ENCODE measurements around the gene ADRA2B.
"Not testable (repeated sequence)": the region's sequence is repeated elsewhere in the genome, so short reads cannot be mapped to it uniquely, and the experiment has no call there.

The ADRA2B gene

DNA sequence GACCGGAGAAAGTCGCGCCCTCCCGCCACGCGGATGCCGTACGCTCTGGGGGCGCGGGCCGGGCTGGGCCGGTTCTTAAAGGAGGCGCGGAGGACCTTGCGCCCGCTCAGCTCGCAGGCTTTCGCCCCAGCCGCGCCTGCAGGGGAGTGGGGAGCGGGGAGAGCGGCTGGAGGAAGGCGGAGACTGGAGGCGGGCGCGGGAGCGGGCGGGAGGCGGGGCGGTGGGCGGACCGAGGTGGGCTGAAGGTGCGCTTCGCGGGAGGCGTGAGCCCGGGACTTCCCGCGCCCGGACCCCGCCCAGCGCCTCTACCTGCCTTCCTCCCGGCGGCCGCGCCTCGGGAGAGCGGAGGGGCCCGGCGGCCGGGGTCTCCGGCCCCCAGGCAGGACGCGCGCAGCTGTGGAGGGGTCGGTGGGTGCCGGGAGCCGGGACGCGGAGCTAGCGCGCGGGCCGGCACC, at the start of gene ADRA2B:
Gene ADRA2B (minus strand): TSS at position 148 of the 455 bp plus-strand sequence. CDS start 422 bp downstream, outside the sequence.
- H3K36me3 ChIP-seq (ENCODE audit: insufficient read depth, low read length) = no peaks in the 10 kb centered on the region
- H2AFZ ChIP-seq (ENCODE audit: low read length, unreplicated experiment) = peak within 1 kb of the TSS; percentile 29
- H3K79me2 ChIP-seq (ENCODE audit: control insufficient read depth, insufficient read depth, low read length, unreplicated experiment) = no peaks in the 10 kb centered on the region
- H3K4me3 ChIP-seq (ENCODE audit: low read depth, low read length) = peak within 1 kb of the TSS; percentile 70
- peaks cover 58% of the 10 kb centered on the region for H3K27me3 ChIP-seq (ENCODE audit: insufficient read depth, low read length)
- H3K27ac ChIP-seq (ENCODE audit: low read depth, low read length) = no peak within 1 kb of the TSS
- H3K4me1 ChIP-seq (ENCODE audit: control insufficient read depth, insufficient read depth, low read length, unreplicated experiment) = no peaks in the 10 kb centered on the region

DNA sequence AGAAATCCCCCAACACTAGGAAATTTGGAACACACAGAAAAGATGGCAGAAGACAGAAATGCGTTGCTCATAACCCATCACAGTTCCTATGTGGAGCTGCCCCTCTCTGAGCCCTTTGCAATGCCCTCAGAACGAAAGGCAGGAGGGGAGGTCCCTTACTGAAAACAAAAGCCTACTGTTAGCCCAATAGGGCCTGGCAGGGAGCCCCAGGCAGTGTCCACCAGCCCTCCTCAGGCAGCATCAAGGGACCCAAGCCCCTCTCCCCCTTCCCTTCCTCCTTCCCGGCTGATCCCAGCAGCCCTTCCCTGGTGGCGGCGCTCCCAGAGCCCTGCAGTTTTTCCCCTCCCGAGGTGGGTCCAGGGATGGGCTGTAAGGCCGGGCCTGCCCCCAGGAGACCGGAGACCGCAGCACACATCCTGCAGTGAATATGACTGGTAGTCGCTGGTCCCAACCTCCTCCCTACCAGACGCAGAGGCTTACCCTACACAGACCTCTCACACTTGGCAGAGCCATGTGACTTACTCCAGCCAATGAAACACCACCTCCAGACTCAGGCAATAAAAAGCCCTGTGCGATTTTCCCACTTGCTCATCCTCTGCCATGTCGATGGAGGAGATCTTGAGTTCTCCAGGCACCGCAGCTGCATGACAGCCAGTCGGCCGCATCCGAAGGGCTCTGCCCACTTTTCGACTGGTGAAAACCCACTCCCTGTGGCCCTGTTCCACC, 48.3 kb upstream of the ADRA2B start:
- Histone ChIP-seq H3K4me1 (ENCODE audit: control insufficient read depth, insufficient read depth, low read length, unreplicated experiment) (no peaks in the 10 kb centered on the region), H3K27me3 (ENCODE audit: insufficient read depth, low read length) (no peaks in the 10 kb centered on the region), H3K36me3 (ENCODE audit: insufficient read depth, low read length) (no peaks in the 10 kb centered on the region), H3K27ac (ENCODE audit: low read depth, low read length) (no peak overlapping the region), H3K79me2 (ENCODE audit: control insufficient read depth, insufficient read depth, low read length, unreplicated experiment) (no peaks in the 10 kb centered on the region), H2AFZ (ENCODE audit: low read length, unreplicated experiment) (no peak overlapping the region), H3K4me3 (ENCODE audit: low read depth, low read length) (no peak overlapping the region)

DNA sequence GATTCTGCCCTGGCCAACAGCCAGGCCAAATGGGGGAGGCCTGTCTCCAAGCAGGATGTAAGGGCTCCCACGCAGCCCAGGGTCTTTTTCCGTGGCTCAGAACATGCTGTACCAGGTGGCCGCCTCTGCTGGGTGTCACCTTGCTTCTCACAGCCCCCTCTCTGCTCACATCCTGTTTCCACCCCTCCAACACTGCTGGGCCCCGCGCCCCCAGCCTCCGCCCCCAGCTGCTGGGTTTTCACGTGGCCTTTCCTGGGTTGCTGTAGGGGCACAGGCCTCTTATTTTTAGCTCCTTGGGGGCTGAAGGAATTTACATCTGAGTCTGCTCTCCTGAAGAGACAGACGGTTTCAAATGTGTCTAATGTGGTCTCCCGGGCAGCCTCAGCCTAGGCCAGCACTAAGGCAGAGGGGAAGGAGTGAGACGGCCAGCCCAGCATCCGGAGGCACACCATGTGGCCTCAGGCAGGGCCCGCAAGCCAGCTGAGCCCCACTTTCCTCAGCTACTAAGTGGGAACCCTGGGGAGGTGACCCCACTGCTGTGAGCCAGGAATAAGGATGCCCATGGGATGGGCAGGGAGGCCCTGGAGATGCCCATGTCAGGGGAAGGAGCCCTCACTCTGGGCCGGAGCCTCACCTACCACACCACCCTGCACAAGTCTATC, 47.5 kb upstream of the ADRA2B start:
- Histone ChIP-seq H3K79me2 (ENCODE audit: control insufficient read depth, insufficient read depth, low read length, unreplicated experiment) (no peaks in the 10 kb centered on the region), H3K4me3 (ENCODE audit: low read depth, low read length) (no peak overlapping the region), H3K27me3 (ENCODE audit: insufficient read depth, low read length) (no peaks in the 10 kb centered on the region), H3K4me1 (ENCODE audit: control insufficient read depth, insufficient read depth, low read length, unreplicated experiment) (no peaks in the 10 kb centered on the region), H3K27ac (ENCODE audit: low read depth, low read length) (no peak overlapping the region), H2AFZ (ENCODE audit: low read length, unreplicated experiment) (no peak overlapping the region), H3K36me3 (ENCODE audit: insufficient read depth, low read length) (no peaks in the 10 kb centered on the region)

DNA sequence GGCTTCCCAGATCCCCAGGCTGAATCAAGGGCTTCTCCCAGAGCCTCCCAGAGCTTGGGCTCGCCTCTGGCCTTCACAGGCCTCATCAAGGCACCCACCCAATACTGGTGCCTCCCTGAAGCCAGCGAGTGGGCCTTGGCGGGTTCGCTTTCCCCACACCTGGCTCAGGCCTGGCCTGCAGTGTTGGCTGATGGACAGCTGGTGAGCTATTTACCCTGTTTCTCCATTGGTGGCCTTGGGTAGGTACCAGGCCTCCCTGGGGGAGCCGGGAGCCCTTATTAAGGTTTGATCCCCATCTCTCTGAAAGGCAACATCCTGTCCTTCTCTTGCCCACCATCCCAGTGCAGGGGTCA, 47.0 kb upstream of the ADRA2B start:
- Histone ChIP-seq H3K27ac (ENCODE audit: low read depth, low read length) (no peak overlapping the region), H3K27me3 (ENCODE audit: insufficient read depth, low read length) (peaks cover 3% of the 10 kb centered on the region; the same call in 1 of the 2 replicates), H3K36me3 (ENCODE audit: insufficient read depth, low read length) (no peaks in the 10 kb centered on the region), H3K4me1 (ENCODE audit: control insufficient read depth, insufficient read depth, low read length, unreplicated experiment) (no peaks in the 10 kb centered on the region), H2AFZ (ENCODE audit: low read length, unreplicated experiment) (no peak overlapping the region), H3K79me2 (ENCODE audit: control insufficient read depth, insufficient read depth, low read length, unreplicated experiment) (no peaks in the 10 kb centered on the region), H3K4me3 (ENCODE audit: low read depth, low read length) (no peak overlapping the region)

DNA sequence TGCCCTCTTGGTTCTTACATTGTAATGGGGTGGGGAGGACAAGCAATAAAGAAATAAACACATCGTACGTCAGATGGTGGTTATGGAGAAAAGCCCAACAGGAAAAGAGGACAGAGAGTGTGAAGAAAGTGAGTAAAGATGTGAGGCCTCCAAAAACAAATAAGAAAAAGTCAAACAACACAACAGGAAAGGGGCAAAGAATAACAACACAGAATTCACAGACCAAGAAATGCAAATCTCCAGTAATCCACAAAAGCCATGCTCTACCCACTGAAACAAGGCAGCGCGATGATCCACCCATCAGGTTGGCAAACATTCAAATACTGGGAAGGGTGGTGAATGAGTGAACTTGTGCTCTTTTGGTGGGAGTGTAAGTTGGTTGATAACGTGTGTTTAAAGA, 45.5 kb upstream of the ADRA2B start:
- Histone ChIP-seq H3K27ac (ENCODE audit: low read depth, low read length) (no peak overlapping the region), H3K36me3 (ENCODE audit: insufficient read depth, low read length) (no peaks in the 10 kb centered on the region), H2AFZ (ENCODE audit: low read length, unreplicated experiment) (no peak overlapping the region), H3K79me2 (ENCODE audit: control insufficient read depth, insufficient read depth, low read length, unreplicated experiment) (no peaks in the 10 kb centered on the region), H3K4me1 (ENCODE audit: control insufficient read depth, insufficient read depth, low read length, unreplicated experiment) (no peaks in the 10 kb centered on the region), H3K27me3 (ENCODE audit: insufficient read depth, low read length) (peaks cover 3% of the 10 kb centered on the region; the same call in 1 of the 2 replicates), H3K4me3 (ENCODE audit: low read depth, low read length) (no peak overlapping the region)

DNA sequence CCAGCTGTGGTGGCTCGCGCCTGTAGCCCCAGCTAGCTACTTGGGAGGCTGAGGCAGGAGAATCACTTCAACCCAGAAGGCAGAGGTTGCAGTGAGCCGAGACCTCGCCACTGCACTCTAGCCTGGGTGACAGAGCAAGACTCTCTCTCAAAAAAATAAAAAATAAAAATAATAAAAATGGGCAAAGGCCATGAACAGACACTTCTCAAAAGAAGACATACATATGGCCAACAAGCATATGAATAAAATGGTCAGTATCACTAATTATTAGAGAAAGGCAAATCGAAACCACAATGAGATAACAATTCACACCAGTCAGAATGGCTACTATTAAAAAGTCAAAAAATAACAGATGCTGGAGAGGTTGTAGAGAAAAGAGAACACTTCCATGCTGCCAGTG, 44.0 kb upstream of the ADRA2B start:
- not testable (repeated sequence) for H3K36me3 ChIP-seq (ENCODE audit: insufficient read depth, low read length); H3K4me1 ChIP-seq (ENCODE audit: control insufficient read depth, insufficient read depth, low read length, unreplicated experiment); H3K79me2 ChIP-seq (ENCODE audit: control insufficient read depth, insufficient read depth, low read length, unreplicated experiment); H2AFZ ChIP-seq (ENCODE audit: low read length, unreplicated experiment); H3K27me3 ChIP-seq (ENCODE audit: insufficient read depth, low read length); H3K4me3 ChIP-seq (ENCODE audit: low read depth, low read length); H3K27ac ChIP-seq (ENCODE audit: low read depth, low read length)

DNA sequence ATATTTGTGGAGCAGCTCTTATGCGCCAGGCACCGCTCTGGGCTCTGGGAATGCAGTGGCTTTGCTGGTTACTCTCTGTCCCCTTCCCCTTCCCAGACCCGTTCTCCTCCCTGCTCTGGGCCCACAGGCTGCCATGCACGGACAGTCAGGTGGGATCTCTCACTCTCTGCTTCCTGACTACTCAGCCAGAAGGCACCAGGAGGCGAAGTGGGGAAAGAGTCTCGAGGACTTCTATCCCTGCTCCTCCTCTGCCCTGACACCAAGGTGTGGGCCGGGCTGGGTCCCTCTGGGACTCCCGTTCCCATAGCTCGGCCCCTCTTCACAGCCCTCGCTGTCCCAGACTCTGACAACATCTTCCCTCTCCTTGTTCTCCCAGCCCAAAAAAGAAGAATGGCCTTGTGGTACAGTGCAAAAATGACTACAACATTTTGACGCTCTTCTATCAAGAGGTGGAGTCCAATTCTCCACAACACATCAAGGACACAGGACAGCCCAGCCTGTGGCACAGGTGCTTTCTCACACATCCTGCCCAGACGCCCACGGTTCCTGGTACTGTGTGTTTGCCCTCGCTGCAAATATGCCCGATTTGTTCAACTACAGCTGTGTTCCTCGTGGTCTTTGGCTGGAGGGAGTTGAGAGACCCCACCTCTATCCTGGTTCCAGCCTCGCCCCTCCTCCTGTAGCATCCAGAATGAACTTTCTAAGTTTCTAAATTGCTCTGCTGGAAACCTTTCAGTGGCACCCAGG, 42.9 kb upstream of the ADRA2B start:
- Histone ChIP-seq H3K27me3 (ENCODE audit: insufficient read depth, low read length) (peaks cover 3% of the 10 kb centered on the region; the same call in 1 of the 2 replicates), H3K4me1 (ENCODE audit: control insufficient read depth, insufficient read depth, low read length, unreplicated experiment) (no peaks in the 10 kb centered on the region), H3K4me3 (ENCODE audit: low read depth, low read length) (no peak overlapping the region), H2AFZ (ENCODE audit: low read length, unreplicated experiment) (no peak overlapping the region), H3K27ac (ENCODE audit: low read depth, low read length) (no peak overlapping the region), H3K36me3 (ENCODE audit: insufficient read depth, low read length) (no peaks in the 10 kb centered on the region), H3K79me2 (ENCODE audit: control insufficient read depth, insufficient read depth, low read length, unreplicated experiment) (no peaks in the 10 kb centered on the region)

DNA sequence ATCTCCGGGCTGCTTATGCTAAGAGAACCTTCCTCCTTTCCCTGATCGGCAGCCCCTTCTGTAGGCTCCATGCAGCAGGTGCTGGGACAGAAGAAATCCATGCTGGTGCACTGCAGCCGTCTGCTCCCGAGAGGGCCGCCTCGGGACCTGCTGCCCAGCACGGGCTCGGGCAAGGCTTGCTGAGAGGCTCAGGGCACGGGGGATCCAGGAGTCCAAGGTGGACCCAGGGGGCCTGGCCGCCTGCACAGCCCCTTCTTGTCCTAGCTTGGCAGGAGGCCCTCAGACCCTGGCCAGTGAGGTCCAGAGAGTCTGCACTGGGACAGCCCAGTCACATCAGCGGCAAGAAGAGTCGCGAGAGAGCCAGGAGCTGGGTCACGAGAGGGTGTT, 42.2 kb upstream of the ADRA2B start:
- Histone ChIP-seq H3K36me3 (ENCODE audit: insufficient read depth, low read length) (no peaks in the 10 kb centered on the region), H2AFZ (ENCODE audit: low read length, unreplicated experiment) (no peak overlapping the region), H3K27me3 (ENCODE audit: insufficient read depth, low read length) (peaks cover 3% of the 10 kb centered on the region; the same call in 1 of the 2 replicates), H3K4me3 (ENCODE audit: low read depth, low read length) (no peak overlapping the region), H3K27ac (ENCODE audit: low read depth, low read length) (no peak overlapping the region), H3K4me1 (ENCODE audit: control insufficient read depth, insufficient read depth, low read length, unreplicated experiment) (no peaks in the 10 kb centered on the region), H3K79me2 (ENCODE audit: control insufficient read depth, insufficient read depth, low read length, unreplicated experiment) (no peaks in the 10 kb centered on the region)

DNA sequence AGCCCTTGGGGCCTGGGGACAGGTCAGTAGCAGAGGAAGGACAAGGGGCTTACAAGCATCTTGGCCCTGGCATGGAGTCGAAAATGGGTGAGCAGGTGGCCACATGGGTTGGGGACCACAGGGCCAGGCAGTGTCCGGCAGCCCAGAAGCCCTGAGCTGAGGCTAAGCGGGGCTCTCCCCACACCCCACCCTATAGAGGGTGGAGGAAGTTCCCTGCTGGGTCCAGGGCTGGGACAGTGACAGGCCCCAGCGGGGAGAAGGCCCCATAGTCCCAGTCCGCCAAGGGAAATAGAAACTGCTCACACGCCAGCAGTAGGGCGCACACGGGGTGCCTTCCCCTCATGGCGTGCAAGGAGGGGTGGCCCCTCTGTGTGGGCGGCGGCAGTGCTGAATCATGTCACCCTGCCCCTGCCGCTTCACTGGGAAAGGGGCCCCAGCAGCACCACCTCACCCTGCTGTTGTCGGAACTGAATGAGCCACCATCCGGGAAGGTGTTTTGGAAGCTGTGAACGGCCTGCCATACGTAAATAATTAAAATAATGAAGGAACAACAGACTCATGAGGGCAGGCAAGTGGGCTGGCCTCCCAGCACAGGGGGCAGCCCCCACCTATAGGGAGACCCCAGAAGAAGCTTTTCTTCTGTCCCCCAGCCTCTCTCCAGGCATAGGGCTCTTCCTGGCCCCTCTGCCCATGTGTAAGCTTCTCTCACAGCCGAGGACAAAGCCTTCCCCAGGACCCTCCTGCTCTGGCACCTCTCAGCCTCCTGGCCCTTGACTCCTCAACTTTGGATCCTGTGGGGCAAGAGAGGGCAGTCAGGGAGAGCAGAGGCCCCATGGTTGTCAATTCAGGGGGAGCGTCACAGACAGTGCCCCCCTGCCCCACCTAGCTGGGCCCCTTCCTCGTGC, 41.5 kb upstream of the ADRA2B start:
- Histone ChIP-seq H3K4me1 (ENCODE audit: control insufficient read depth, insufficient read depth, low read length, unreplicated experiment) (no peaks in the 10 kb centered on the region), H3K27me3 (ENCODE audit: insufficient read depth, low read length) (peaks cover 3% of the 10 kb centered on the region; the same call in 1 of the 2 replicates), H3K36me3 (ENCODE audit: insufficient read depth, low read length) (no peaks in the 10 kb centered on the region), H2AFZ (ENCODE audit: low read length, unreplicated experiment) (no peak overlapping the region), H3K27ac (ENCODE audit: low read depth, low read length) (no peak overlapping the region), H3K4me3 (ENCODE audit: low read depth, low read length) (no peak overlapping the region), H3K79me2 (ENCODE audit: control insufficient read depth, insufficient read depth, low read length, unreplicated experiment) (no peaks in the 10 kb centered on the region)
